HG03039 (cell line): ENCODE data around the gene FAM124A.

Experiments used
- ATAC-seq: cut with Tn5 transposase; IDR thresholded peaks from one replicate; pipeline ENCODE4 v1.9.1; 2021; ENCODE audit warnings: mild to moderate bottlenecking, moderate library complexity; ENCODE audit not compliant: unreplicated experiment

FAM124A gene

GRCh38 chr13:51218626-51219025 lies 3.6 kb upstream of the FAM124A start:
- ATAC-seq = no peak

- no peak for ATAC-seq
Observed at GRCh38 chr13:51220706-51221105, 1.5 kb upstream of the FAM124A start.

DNA sequence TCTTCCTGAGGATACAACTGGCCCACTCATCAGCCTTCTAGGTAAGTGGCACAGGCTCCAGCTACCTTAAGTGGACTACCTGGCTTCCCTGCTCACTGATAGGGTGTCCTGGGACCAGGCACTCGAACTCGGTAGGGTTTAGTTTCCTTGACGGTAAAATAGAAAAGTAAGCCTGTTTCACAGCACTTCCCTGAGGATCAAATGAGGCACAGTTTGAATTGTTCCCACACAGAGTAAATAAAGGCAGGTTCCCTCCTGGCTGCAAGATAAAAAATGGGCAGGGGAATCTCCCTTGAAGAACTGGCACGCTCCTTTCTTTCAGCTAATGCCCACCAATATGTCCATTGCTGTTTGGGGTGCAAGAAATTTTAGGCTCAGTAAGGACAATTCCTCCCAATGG lies 1.1 kb upstream of the FAM124A start:
- ATAC-seq = no peak

DNA sequence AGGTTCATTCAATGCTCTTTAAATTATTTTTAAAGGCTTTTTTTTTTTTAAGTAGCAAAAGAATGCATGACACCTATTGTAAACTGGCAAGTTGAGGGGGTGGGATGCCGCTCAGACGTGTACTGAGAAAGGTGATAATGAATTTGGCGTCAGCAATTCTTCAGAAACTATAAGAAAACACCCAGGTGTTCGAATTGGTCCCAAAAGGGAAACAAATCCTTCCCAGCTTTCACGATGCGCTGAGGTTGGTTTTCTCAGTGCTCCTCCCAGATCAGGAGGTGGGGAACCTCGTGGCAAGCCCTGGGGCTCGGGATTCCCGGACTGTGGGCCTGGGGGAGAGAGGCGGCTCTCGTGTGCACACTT lies 543 bp upstream of the FAM124A start:
- no peak for ATAC-seq

- ATAC-seq = no peak
Observed at GRCh38 chr13:51222686-51223559, 725 bp downstream of the FAM124A start.

DNA sequence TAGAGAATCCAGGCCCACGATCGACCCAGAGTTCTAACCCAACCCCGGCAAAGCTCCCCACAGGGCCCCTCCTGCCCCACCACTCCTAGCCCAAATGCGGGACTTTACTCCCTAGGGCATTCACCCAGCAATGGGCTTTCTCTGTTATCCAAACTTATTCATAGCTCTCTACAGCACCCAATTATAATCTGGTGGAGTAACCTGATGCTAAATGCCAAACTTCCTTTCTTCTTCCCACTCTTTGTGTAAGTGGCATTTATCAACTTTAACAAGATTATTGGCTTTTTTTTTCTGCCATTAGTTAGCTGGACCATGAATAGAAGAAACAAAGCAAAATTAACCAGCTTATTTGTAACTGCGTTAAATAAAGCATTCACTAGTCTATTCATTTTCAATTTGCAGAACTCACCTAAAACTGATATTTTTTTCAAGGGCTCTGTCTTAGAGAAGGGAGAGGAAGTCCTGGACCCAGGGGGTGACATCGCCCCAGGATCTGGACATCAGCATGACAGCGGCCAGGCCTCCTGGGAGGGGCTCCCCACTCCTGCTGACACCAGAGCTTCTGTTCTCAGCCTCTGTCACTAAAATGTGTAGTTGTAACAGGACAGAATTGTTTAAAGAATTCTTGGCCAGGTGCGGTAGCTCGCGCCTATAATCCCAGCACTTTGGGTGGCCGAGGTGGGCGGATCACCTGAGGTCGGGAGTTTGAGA lies 1.5 kb downstream of the FAM124A start:
- no peak for ATAC-seq

DNA sequence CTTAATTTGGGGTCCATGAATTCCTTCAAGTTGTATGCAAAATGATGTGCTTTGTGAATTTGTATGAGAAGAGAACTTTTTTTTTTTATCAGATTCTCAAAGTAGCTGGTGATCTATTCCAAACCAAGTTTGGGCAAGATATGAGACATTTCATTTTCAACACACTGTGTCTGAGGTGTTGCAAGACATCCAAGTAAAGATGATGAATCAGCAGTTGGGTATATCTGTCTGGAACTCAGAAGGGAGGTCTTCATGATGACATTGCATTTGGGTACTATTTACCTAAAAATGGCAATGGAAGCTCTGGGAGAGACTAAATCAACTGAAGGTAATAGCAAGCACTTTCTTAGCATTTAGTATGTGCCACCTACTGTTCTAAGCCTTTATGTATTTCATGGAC lies 2.8 kb downstream of the FAM124A start:
- ATAC-seq = no peak

GRCh38 chr13:51227404-51227803 lies 5.2 kb downstream of the FAM124A start:
- no peak for ATAC-seq

- ATAC-seq = no peak
Observed at GRCh38 chr13:51229101-51229719, 7.0 kb downstream of the FAM124A start.

GRCh38 chr13:51229731-51230130 lies 7.5 kb downstream of the FAM124A start:
- no peak for ATAC-seq

GRCh38 chr13:51230477-51231105 lies 8.4 kb downstream of the FAM124A start:
- no peak for ATAC-seq

GRCh38 chr13:51231456-51231855 lies 9.3 kb downstream of the FAM124A start:
- no peak for ATAC-seq

GRCh38 chr13:51232328-51232727 lies 10.1 kb downstream of the FAM124A start:
- no peak for ATAC-seq

DNA sequence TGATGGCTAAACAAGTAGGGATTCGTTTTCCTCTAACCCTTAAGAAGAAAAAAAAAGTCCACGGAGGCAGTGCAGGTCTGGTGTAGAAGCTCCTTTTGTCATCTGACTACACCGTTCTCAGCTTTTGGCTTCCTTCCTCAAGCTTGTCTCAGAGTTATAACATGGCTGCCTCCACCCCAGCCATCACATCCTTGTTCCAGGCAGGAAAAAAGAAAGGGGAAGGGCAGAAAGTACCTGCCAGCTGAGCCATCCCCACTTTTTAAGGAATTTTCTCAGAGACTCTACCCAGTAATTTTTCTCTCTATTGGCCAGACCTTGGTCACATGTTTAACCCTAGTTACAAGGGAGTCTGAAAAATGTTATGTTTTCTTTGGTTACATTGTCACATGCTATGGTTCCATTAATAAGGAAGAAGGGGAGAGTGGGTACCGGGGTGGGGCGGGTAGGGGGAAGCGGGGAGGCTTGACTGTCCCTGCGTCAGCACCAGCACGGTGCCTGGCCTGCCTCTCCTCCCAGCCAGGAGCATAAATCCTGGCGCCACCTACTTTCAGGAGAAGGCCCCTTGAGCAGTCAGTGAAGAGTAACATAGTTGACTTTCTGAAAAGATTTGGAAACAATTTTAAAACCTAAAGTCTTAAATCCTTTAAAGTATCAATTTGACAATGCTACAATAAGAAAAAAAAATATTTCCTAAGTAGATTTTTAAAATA lies 11.1 kb downstream of the FAM124A start:
- no peak for ATAC-seq

DNA sequence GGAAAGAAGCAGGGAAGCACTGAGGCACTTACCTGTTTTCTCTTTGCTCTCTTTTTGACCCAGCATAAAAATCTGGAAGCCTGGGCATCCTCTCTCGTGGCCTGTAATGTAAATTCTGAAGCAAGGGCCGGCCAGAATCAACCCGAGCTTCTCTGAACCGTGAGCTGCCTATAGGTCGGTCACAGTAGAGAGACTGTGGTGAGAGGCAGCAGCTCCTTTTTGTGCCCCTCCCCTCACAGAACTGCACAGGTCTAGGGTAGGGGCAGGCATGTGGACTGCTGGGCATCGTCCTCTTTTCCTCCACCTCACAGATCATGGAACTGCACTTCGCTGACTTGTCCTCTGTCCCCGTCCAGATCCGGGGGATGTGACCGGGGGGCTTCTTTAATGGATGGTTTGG lies 12.5 kb downstream of the FAM124A start:
- ATAC-seq = no peak

GRCh38 chr13:51235186-51235585 lies 13.0 kb downstream of the FAM124A start:
- no peak for ATAC-seq

DNA sequence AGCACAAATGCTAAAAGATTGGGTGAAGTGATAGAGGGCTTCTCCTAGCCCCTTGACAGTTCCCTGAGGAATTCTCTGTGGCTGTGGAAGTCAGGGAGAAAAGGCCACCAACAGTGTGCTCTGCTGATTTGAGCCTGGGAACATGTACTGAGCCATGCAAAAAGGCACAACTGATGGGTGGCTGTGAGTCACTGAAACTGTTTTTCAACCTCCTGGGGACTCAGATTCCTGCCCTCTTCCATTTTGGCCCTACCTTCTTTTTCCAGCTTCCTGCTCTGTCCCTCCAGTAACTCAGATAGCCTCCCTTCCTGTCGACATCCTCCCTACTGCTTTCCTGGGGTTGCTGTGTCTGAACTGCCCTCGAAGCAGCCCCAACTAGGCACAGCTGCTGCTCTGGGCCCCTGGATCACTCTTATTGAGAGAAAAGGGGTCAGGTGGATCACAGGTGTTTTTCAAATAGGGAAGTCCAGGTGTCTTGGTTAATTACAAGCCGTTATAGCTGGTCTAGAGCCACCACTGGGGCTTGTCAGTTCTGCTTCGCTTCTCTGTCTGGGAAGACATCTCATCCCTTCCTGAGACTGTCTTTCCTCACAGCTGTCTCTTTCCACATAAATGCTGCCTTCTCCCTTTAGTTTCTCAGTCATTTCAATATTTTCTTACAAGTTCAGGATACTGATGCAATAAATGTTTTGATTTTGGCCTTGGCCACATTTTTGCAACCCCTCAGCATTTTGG lies 13.7 kb downstream of the FAM124A start:
- no peak for ATAC-seq

DNA sequence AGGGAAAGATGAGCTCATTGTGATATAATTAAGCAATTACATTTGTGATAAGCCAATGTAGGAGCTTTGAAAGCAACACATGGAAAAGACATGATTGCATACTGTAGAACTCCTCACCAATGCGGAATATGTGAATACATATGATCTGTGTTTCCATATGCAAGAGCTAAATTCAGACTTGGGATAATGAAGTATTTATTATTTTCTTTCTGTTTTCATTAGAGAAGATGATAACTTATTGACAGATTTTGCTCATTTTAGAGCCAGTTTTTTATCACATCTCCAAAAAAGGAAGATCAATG lies 14.2 kb downstream of the FAM124A start:
- no peak for ATAC-seq

- no peak for ATAC-seq
Observed at GRCh38 chr13:51237386-51237785, 15.2 kb downstream of the FAM124A start.

DNA sequence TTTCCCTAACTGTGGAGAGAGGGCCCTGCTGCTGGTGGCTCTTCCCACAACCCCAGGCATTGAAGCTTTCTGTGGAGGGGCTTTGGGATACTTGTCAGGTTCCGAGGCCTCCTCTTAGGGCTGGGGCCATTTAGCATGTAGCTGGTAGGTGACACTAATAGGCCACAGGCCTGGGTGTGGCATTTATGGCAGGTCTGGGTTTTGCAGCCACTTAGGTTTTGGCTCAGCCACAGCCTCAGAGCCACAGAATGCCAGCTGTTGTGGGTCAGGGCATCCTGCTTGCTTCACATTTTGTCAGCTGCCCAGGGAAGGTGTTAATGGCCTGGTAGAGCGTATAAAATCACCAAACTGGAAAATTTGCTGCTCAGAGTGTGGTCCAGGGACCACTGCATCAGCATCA lies 15.7 kb downstream of the FAM124A start:
- no peak for ATAC-seq
